ENCODE results near the gene CYP2B6.
"Not testable (repeated sequence)": the region's sequence is repeated elsewhere in the genome, so short reads cannot be mapped to it uniquely, and the experiment has no call there.

CYP2B6 gene

GRCh38 chr19:40990972-40991381, at the start of gene CYP2B6:
TSS of gene CYP2B6 (plus strand) at chr19:40991282. CDS start at chr19:40991306, 24 bp downstream.
- DNase-seq: no peak

GRCh38 chr19:40941481-40942219, 49.4 kb upstream of the CYP2B6 start:
- no peak for DNase-seq

DNA sequence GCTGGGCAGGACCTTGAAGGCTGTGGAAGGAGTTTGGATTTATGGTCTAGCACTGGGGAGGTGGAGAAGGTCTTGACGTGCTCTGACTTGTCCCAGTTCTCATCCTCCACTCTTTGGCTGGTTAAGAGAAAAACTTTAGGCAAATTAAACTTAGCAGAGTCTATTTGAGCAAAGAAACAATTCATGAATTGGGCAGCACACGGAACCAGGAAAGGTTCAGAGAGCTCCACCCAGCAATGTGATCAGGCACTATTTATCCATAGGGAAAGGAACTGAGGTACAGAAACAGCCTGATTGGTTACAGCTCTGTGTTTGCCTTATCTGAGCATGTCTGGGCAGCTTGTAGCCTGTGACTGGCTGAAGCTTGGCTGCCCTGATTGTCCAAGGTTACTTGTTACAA, 45.4 kb upstream of the CYP2B6 start:
- DNase-seq: no peak

GRCh38 chr19:40947114-40947513, 44.0 kb upstream of the CYP2B6 start:
- no peak for DNase-seq

GRCh38 chr19:40947573-40947972, 43.5 kb upstream of the CYP2B6 start:
- DNase-seq: no peak

DNA sequence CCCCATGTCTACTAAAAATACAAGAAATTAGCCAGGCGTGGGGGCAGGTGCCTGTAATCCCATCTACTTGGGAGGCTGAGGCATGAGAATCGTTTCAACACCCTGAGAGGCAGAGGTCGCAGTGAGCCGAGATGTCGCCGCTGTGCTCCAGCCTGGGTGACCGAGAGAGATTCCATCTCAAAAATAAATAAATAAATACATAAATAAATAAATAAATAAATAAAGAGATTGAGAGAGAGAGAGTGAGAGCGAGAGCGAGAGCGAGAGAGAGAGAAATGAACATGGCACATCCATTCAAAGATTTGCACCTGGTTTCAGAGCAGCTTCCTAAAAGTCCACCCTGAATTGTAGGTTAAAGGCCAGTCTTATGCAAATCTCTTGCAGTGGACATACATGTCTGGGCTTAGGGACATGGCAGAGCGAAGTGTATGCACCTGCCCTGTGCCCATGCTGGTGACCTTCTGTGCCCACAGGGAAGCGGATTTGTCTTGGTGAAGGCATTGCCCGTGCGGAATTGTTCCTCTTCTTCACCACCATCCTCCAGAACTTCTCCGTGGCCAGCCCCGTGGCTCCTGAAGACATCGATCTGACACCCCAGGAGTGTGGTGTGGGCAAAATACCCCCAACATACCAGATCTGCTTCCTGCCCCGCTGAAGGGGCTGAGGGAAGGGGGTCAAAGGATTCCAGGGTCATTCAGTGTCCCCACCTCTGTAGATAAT, 42.3 kb upstream of the CYP2B6 start:
- DNase-seq: no peak

DNA sequence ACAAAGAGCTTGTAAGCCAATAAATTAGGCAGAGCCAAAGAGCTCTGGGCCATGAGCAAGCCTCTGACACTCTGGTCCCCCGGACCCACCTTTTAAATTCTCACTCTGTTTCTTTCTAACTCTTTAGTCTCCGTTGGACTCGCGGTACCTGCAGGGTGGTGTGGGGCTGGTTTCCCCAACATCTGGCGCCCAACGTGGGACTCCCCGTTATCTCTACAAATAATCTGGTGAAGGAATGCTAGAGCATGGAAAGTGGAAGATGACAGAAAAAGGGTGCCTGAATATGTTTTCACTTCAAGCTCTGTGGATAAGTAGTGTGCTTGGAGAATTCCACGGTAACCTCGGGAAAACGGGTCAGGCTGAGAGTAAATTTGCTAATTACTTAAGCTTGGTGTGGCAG, 36.5 kb upstream of the CYP2B6 start:
- DNase-seq: no peak

GRCh38 chr19:40959338-40959737, 31.7 kb upstream of the CYP2B6 start:
- DNase-seq: no peak

DNA sequence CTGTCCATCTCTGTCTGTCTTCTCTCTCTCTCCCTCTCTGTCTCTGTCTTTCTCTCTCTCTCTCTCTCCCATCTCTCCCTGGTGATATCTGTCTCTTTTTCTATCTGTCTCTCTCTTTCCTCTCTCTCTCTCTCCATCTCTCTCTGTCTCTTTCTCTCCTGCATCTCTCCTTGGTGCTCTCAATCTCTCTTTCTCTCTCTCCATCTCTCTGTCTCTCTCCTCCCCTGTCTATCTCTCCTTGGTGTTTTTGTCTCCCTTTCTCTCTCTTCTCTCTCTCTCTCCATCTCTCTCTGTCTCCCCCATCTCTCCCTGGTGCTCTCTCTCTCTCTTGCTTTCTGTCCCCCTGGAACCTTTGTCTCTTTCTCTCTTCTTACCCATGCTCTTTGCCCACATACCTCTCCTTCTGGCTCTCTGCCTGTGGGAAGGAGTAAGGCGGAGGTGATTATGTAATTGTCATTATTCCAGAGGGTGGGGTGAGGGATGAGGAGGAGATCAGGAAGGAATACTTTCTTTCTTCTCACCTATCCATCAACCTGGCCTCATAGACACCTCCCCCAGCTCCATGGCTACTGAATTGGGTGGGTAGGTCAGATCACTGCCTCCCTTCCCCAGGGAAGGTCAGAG, 30.9 kb upstream of the CYP2B6 start:
- no peak for DNase-seq

DNA sequence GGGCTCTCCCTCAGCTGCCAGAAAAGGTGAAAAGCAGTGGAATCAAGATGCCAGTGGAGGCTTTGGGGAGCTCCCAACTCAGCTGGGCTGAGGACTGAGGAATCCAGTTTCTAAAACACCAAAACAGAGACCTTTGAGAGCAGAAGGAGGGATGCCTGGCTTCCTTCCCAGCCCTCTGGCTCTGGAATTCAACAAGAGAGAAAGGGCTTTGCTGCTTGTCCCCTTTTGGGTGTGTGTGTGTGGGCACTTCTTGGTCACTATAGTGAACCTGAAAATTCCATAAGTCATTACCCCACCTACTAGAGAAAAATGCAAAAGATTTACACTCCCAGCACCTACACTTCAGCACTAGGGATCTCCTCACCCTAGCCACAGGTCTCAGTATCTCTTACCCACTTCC, 30.3 kb upstream of the CYP2B6 start:
- DNase-seq: no peak

DNA sequence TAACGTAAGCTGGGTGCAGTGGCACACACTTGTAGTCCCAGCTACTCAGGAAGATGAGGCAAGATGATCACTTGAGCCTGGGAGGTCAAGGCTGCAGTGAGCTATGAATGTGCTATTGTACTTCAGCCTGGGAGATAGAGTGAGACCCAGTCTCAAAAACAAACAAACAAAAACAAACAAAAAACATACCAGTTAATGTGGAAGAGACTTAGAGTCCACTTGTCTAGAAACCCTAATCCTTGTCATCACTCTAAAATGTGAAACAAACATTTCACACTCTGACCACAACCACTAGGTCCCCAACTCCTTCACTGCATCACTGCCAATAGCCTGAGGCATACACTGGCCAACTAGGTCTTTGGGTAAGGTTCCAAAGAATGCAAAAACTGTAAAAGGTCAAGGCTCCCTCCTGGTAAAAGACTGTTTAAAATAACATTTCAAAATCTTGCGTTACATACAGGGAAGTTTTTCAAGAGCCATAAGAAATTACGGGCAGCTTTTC, 28.6 kb upstream of the CYP2B6 start:
- DNase-seq: no peak

DNA sequence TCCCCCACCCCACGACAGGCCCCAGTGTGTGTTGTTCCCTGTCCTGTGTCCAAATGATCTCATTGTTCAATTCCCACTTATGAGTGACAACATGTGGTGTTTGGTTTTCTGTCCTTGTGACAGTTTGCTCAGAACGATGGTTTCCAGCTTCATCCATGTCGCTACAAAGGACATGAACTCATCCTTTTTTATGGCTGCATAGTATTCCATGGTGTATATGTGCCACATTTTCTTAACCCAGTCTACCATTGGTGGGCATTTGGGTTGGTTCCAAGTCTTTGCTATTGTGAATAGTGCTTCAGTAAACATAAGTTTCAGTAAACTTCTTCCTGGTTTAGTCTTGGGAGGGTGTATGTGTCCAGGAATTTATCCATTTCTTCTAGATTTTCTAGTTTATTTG, 26.7 kb upstream of the CYP2B6 start:
- DNase-seq: not testable (repeated sequence)

GRCh38 chr19:40965351-40965750, 25.7 kb upstream of the CYP2B6 start:
- DNase-seq: not testable (repeated sequence)

DNA sequence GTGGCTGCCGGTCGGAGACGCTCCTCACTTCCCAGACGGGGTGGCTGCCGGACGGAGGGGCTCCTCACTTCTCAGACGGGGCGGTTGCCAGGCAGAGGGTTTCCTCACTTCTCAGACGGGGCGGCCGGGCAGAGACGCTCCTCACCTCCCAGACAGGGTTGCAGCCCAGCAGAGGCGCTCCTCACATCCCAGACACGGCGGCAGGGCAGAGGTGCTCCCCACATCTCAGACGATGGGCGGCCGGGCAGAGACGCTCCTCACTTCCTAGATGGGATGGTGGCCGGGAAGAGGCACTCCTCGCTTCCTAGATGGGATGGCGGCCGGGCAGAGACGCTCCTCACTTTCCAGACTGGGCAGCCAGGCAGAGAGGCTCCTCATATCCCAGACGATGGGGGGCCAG, 24.5 kb upstream of the CYP2B6 start:
- DNase-seq: not testable (repeated sequence)

GRCh38 chr19:40968065-40968464, 23.0 kb upstream of the CYP2B6 start:
- DNase-seq: not testable (repeated sequence)

DNA sequence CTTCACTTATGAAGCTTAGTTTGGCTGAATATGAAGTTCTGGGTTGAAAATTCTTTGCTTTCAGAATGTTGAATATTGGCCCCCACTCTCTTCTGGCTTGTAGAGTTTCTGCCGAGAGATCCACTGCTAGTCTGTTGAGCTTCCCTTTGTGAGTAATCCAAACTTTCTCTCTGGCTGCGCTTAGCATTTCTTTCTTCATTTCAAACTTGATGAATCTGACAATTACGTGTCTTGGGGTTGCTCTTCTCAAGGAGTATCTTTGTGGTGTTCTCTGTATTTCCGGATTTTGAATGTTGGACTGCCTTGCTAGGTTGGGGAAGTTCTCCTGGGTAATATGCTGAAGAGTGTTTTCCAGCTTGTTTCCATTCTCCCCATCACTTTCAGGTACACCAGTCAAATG, 21.4 kb upstream of the CYP2B6 start:
- peak; percentile 26 for DNase-seq

- DNase-seq: peak; percentile 35
Measured at GRCh38 chr19:40970396-40971345, 20.4 kb upstream of the CYP2B6 start.

GRCh38 chr19:40974633-40975037, 16.4 kb upstream of the CYP2B6 start:
- peak; percentile 77 for DNase-seq

- DNase-seq: peak; percentile 41
Measured at GRCh38 chr19:40976134-40976533, 14.9 kb upstream of the CYP2B6 start.

GRCh38 chr19:40976724-40977123, 14.4 kb upstream of the CYP2B6 start:
- no peak for DNase-seq

- DNase-seq: not testable (repeated sequence)
Measured at GRCh38 chr19:40979759-40980158, 11.3 kb upstream of the CYP2B6 start.

GRCh38 chr19:40980743-40981442, 10.2 kb upstream of the CYP2B6 start:
- DNase-seq: not testable (repeated sequence)

Measured in activated CD4-positive, alpha-beta T cell treated with anti-CD3 and anti-CD28 coated beads, Interleukin-10, Interleukin-2, amounts not matched to agents 100 ng/mL and 50 ng/mL, durations not matched to agents 16 hours and 8 hours (primary cell).